ENCODE measurements around the gene ADAMTS12.
"Not testable (repeated sequence)": the region's sequence is repeated elsewhere in the genome, so short reads cannot be mapped to it uniquely, and the experiment has no call there.

The ADAMTS12 gene

GRCh38 chr5:33891788-33892619 is at the start of gene ADAMTS12:
ADAMTS12 (minus strand) TSS chr5:33891990; CDS start chr5:33891856, 134 bp downstream.
- FAIRE-seq (no peak), DNase-seq (ENCODE audit: insufficient read length, low spot score) (no peak)

- DNase-seq (ENCODE audit: insufficient read length, low spot score) (no peak), FAIRE-seq (no peak)
Measured at GRCh38 chr5:33941090-33941489, 49.3 kb upstream of the ADAMTS12 start.

GRCh38 chr5:33939556-33940262 is 47.9 kb upstream of the ADAMTS12 start:
- no peak for FAIRE-seq
- no peak for DNase-seq (ENCODE audit: insufficient read length, low spot score)

- no peak for FAIRE-seq
- no peak for DNase-seq (ENCODE audit: insufficient read length, low spot score)
Measured at GRCh38 chr5:33938881-33939280, 47.1 kb upstream of the ADAMTS12 start.

GRCh38 chr5:33938507-33938796 is 46.7 kb upstream of the ADAMTS12 start:
- DNase-seq (ENCODE audit: insufficient read length, low spot score) (no peak), FAIRE-seq (no peak)

- FAIRE-seq (no peak), DNase-seq (ENCODE audit: insufficient read length, low spot score) (no peak)
Measured at GRCh38 chr5:33937707-33938506, 46.1 kb upstream of the ADAMTS12 start.

GRCh38 chr5:33937017-33937706 is 45.4 kb upstream of the ADAMTS12 start:
- FAIRE-seq, result no peak

GRCh38 chr5:33936381-33937016 is 44.7 kb upstream of the ADAMTS12 start, which contains the start of gene RXFP3:
RXFP3 (plus strand) TSS chr5:33936386; CDS start chr5:33936741, 355 bp downstream.
- DNase-seq (ENCODE audit: insufficient read length, low spot score) (no peak), FAIRE-seq (no peak)

More at GRCh38 chr5:33937017-33937706, 45.4 kb upstream of the ADAMTS12 start:
- DNase-seq (ENCODE audit: insufficient read length, low spot score), result no peak

GRCh38 chr5:33936004-33936380 is 44.2 kb upstream of the ADAMTS12 start:
- no peak for FAIRE-seq
- peak; percentile 43 for DNase-seq (ENCODE audit: insufficient read length, low spot score)

- no peak for FAIRE-seq
- no peak for DNase-seq (ENCODE audit: insufficient read length, low spot score)
Measured at GRCh38 chr5:33934176-33934575, 42.4 kb upstream of the ADAMTS12 start.

GRCh38 chr5:33933723-33934169 is 42.0 kb upstream of the ADAMTS12 start:
- DNase-seq (ENCODE audit: insufficient read length, low spot score) (peak; percentile 34), FAIRE-seq (peak; percentile 77)

GRCh38 chr5:33931136-33931535 is 39.3 kb upstream of the ADAMTS12 start:
- FAIRE-seq (no peak), DNase-seq (ENCODE audit: insufficient read length, low spot score) (no peak)

- no peak for FAIRE-seq
- no peak for DNase-seq (ENCODE audit: insufficient read length, low spot score)
Measured at GRCh38 chr5:33929925-33930690, 38.3 kb upstream of the ADAMTS12 start.

- DNase-seq (ENCODE audit: insufficient read length, low spot score), result no peak
- FAIRE-seq, result no peak
Measured at GRCh38 chr5:33928283-33928682, 36.5 kb upstream of the ADAMTS12 start.

GRCh38 chr5:33927685-33928084 is 35.9 kb upstream of the ADAMTS12 start:
- DNase-seq (ENCODE audit: insufficient read length, low spot score), result no peak
- FAIRE-seq, result no peak

- peak; percentile 55 for FAIRE-seq
- DNase-seq (ENCODE audit: insufficient read length, low spot score), result no peak
Measured at GRCh38 chr5:33925278-33925677, 33.5 kb upstream of the ADAMTS12 start.

GRCh38 chr5:33921002-33921401 is 29.2 kb upstream of the ADAMTS12 start:
- DNase-seq (ENCODE audit: insufficient read length, low spot score), result no peak
- FAIRE-seq, result no peak

GRCh38 chr5:33914844-33915243 is 23.1 kb upstream of the ADAMTS12 start:
- not testable (repeated sequence) for FAIRE-seq; DNase-seq (ENCODE audit: insufficient read length, low spot score)

- not testable (repeated sequence) for FAIRE-seq; DNase-seq (ENCODE audit: insufficient read length, low spot score)
Measured at GRCh38 chr5:33906248-33906647, 14.5 kb upstream of the ADAMTS12 start.

Data from GM19239 (cell line).